ENCODE results near the gene CD300LG.
"Not testable (repeated sequence)": the region's sequence is repeated elsewhere in the genome, so short reads cannot be mapped to it uniquely, and the experiment has no call there.

CD300LG gene

GRCh38 chr17:43892647-43892952 lies 45.6 kb downstream of the CD300LG start:
- no peak for DNase-seq
- Histone ChIP-seq H3K27me3 (no peaks in the 10 kb centered on the region), H3K4me1 (no peaks in the 10 kb centered on the region), H3K36me3 (no peaks in the 10 kb centered on the region), H3K4me3 (ENCODE audit: low read depth, low read length) (no peak overlapping the region), H3K9me3 (no peaks in the 10 kb centered on the region)
- no peak for TF ChIP-seq CTCF (IDR thresholded peaks at IDR 0.05; ENCODE audit: low read depth, low read length)

GRCh38 chr17:43894494-43894893 lies 47.5 kb downstream of the CD300LG start:
- H3K9me3 ChIP-seq; H3K27me3 ChIP-seq; H3K36me3 ChIP-seq; H3K4me1 ChIP-seq; H3K4me3 ChIP-seq (ENCODE audit: low read depth, low read length); DNase-seq: not testable (repeated sequence)

- H3K4me3 ChIP-seq (ENCODE audit: low read depth, low read length) = no peak overlapping the region
- H3K9me3 ChIP-seq = no peaks in the 10 kb centered on the region
- H3K27me3 ChIP-seq = no peaks in the 10 kb centered on the region
- peaks cover 7% of the 10 kb centered on the region for H3K4me1 ChIP-seq
- no peak for TF ChIP-seq CTCF (IDR thresholded peaks at IDR 0.05; ENCODE audit: low read depth, low read length)
- DNase-seq = no peak
- H3K36me3 ChIP-seq = no peaks in the 10 kb centered on the region
Observed at GRCh38 chr17:43897831-43898230, 50.9 kb downstream of the CD300LG start.

GRCh38 chr17:43898446-43898845 lies 51.5 kb downstream of the CD300LG start:
- Histone ChIP-seq H3K4me1 (peaks cover 7% of the 10 kb centered on the region), H3K9me3 (no peaks in the 10 kb centered on the region), H3K36me3 (no peaks in the 10 kb centered on the region), H3K27me3 (no peaks in the 10 kb centered on the region), H3K4me3 (ENCODE audit: low read depth, low read length) (no peak overlapping the region)
- no peak for TF ChIP-seq CTCF (IDR thresholded peaks at IDR 0.05; ENCODE audit: low read depth, low read length)
- no peak for DNase-seq

- Histone ChIP-seq H3K27me3 (no peaks in the 10 kb centered on the region), H3K36me3 (no peaks in the 10 kb centered on the region), H3K4me3 (ENCODE audit: low read depth, low read length) (peak overlapping the region; percentile 61), H3K4me1 (peaks cover 7% of the 10 kb centered on the region), H3K9me3 (no peaks in the 10 kb centered on the region)
- TF ChIP-seq CTCF (IDR thresholded peaks at IDR 0.05; ENCODE audit: low read depth, low read length) = no peak
- DNase-seq = peak; percentile 95
Observed at GRCh38 chr17:43900183-43900857, 53.3 kb downstream of the CD300LG start.

GRCh38 chr17:43900858-43901754 lies 54.1 kb downstream of the CD300LG start:
- Histone ChIP-seq H3K9me3 (no peaks in the 10 kb centered on the region), H3K4me1 (peaks cover 12% of the 10 kb centered on the region), H3K27me3 (peaks cover 6% of the 10 kb centered on the region; the same call in 1 of the 2 replicates), H3K36me3 (no peaks in the 10 kb centered on the region), H3K4me3 (ENCODE audit: low read depth, low read length) (peak overlapping the region; percentile 61)
- no peak for TF ChIP-seq CTCF (IDR thresholded peaks at IDR 0.05; ENCODE audit: low read depth, low read length)
- no peak for DNase-seq

All from BE2C (cell line).